Adrenal gland (tissue), 12 donors: ENCODE results near the gene PPP5C. TPM values are rescaled to one million over a fixed set of nuclear protein-coding genes. Genes with fewer than 3 reads are reported as not detected.
"Not testable (repeated sequence)": the region's sequence is repeated elsewhere in the genome, so short reads cannot be mapped to it uniquely, and the experiment has no call there.

Source experiments
- DNase-seq, 7 donors: peaks; one replicate each; pipeline ENCODE4 v3.0.0-alpha.2; 2019 to 2020
- H3K27ac ChIP-seq, 5 donors: fragments of 200-600 bp; sonication (generic) in 4 of 5; 1 replicate in 3 of 5; 2 replicates in 2 of 5; pipeline versions ENCODE4 v1.5.1 to v1.8.0; 2016 to 2020; ENCODE audit warnings: mild to moderate bottlenecking in 1 of 5
- H3K27me3 ChIP-seq: fragments of 200-600 bp; 2 replicates; pipeline ENCODE4 v1.8.0; 2021
- H3K36me3 ChIP-seq, 2 donors: fragments of 200-600 bp; replicated peaks in 1 of 2; 1 replicate in 1 of 2; 2 replicates in 1 of 2; pipeline versions ENCODE4 v1.5.1 to v1.8.0; 2018 to 2022
- H3K4me1 ChIP-seq, 2 donors: fragments of 200-600 bp; replicated peaks in 1 of 2; 1 replicate in 1 of 2; 2 replicates in 1 of 2; pipeline versions ENCODE4 v1.5.1 to v1.8.0; 2018 to 2021
- H3K4me3 ChIP-seq, 4 donors: fragments of 200-600 bp; sonication (generic) in 3 of 4; one replicate each; pipeline ENCODE4 v1.5.1; 2016 to 2018
- H3K9me3 ChIP-seq, 3 donors: fragments of 200-600 bp; sonication (generic) in 1 of 3; replicated peaks in 1 of 3; 1 replicate in 2 of 3; 2 replicates in 1 of 3; pipeline versions ENCODE4 v1.5.1 to v1.8.0; 2016 to 2021
- POLR2A ChIP-seq, 2 donors: fragments of 450-650 bp; IDR thresholded peaks; one replicate each; pipeline ENCODE4 v1.6.1; 2017; ENCODE audit warnings: antibody characterized with exemption in 2 of 2, mild to moderate bottlenecking in 2 of 2, moderate library complexity in 1 of 2
- WGBS, 4 donors: extraction: QIAGEN DNeasy Blood & Tissue Kit in 2 of 4; methylation state at CpG; one replicate each; pipeline versions ENCODE4 v1.1.5 to v1.1.7; 2013 to 2017; 5-methylcytosine and 5-hydroxymethylcytosine counted together
- intact Hi-C, 2 donors: fragments of 100-400 bp; cut with DNase I; formaldehyde crosslinking; loops; one replicate each; pipeline versions ENCODE4 v1.14.1 to v1.15.0; 2022 to 2023
- polyA plus RNA-seq, 3 donors: library from polyadenylated mRNA; stranded (reverse); fragments of 200-250 nt in 2 of 3; fragments of 350-450 nt in 1 of 3; fragmentation: Illumina TruSeq in 1 of 3; extraction: RNeasy Lipid Tissue Mini Kit (QIAGEN cat#74804) in 1 of 3; gene quantifications; one replicate each; pipeline ENCODE4 v1.2.3, GENCODE V29; 2013 to 2014
- total RNA-seq, 9 donors: library from RNA; depleted of rRNA in 4 of 9; stranded (reverse); fragments of >200 nt in 4 of 9; fragments of 120-200 nt in 1 of 9; fragmentation: NEBNext Ultra II Directional in 1 of 9; extraction: Animal tissue kit (Norgen Biotek cat#: 25700) in 1 of 9; gene quantifications; one replicate each; pipeline versions ENCODE4 v1.1.0 to v1.2.4, GENCODE V29; 2013 to 2023
- TF ChIP-seq, protein P1 (sequence below), 6 experiments: fragments of 450-650 bp in 4 of 6; fragments of 200-600 bp in 2 of 6; sonication (generic) in 1 of 6; IDR thresholded peaks; 1 replicate in 5 of 6; 2 replicates in 1 of 6; pipeline versions ENCODE4 v1.5.1 to v1.8.0; 2016 to 2021; ENCODE audit warnings: antibody characterized with exemption in 6 of 6, mild to moderate bottlenecking in 2 of 6, moderate library complexity in 1 of 6
- donor health status: healthy with polysubstance abuse.
- donor health status: Bipolar disorder and iron deficiency.
- donor health status: DM: yes; HTN: yes; CAD: no.
- donor health status: DM: no; HTN: no; CAD: no.
- donor health status: DM: no; HTN: no; CAD: no.
- donor health status: DM: yes; HTN: yes; CAD: no.

PPP5C gene
- total and polyA plus RNA-seq, 12 donors = 42.3 to 135 (median 75.1) TPM

DNA sequence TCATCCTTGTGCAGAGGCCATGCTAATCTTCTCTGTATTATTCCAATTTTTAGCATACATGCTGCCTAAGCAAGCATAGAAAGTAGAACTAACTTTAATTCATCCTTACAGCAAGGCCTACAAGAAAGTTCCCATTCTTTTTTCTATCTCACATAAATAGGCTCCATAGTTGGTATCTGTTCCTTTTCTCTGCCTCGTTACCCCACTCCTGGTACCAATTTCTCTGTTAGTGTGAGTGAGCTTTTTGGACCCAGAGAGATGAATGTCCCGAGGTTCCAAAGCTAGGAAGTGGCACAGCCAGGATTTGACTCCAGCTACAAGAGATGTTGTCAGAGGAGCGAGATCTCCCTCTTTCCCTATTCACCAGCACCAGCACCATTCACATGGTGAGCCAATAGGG, 40.4 kb upstream of the PPP5C start:
- Histone ChIP-seq H3K27me3 (no peaks in the 10 kb centered on the region), H3K4me3 (no peak overlapping the region), H3K36me3 (peaks cover 0 to 16% of the 10 kb centered on the region in 2 donors), H3K27ac (no peak overlapping the region), H3K9me3 (no peaks in the 10 kb centered on the region), H3K4me1 (peaks cover 0 to 16% of the 10 kb centered on the region in 2 donors)
- DNase-seq = no peak
- TF ChIP-seq, protein P1, sequence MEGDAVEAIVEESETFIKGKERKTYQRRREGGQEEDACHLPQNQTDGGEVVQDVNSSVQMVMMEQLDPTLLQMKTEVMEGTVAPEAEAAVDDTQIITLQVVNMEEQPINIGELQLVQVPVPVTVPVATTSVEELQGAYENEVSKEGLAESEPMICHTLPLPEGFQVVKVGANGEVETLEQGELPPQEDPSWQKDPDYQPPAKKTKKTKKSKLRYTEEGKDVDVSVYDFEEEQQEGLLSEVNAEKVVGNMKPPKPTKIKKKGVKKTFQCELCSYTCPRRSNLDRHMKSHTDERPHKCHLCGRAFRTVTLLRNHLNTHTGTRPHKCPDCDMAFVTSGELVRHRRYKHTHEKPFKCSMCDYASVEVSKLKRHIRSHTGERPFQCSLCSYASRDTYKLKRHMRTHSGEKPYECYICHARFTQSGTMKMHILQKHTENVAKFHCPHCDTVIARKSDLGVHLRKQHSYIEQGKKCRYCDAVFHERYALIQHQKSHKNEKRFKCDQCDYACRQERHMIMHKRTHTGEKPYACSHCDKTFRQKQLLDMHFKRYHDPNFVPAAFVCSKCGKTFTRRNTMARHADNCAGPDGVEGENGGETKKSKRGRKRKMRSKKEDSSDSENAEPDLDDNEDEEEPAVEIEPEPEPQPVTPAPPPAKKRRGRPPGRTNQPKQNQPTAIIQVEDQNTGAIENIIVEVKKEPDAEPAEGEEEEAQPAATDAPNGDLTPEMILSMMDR (IDR thresholded peaks at IDR 0.05) = no peak
- TF ChIP-seq POLR2A (IDR thresholded peaks at IDR 0.05) = no peak
- intact Hi-C loops = no loop called here
- WGBS, 4 donors = 92 to 98% (median 95%) methylated on average over 3 of the region's 3 CpGs

DNA sequence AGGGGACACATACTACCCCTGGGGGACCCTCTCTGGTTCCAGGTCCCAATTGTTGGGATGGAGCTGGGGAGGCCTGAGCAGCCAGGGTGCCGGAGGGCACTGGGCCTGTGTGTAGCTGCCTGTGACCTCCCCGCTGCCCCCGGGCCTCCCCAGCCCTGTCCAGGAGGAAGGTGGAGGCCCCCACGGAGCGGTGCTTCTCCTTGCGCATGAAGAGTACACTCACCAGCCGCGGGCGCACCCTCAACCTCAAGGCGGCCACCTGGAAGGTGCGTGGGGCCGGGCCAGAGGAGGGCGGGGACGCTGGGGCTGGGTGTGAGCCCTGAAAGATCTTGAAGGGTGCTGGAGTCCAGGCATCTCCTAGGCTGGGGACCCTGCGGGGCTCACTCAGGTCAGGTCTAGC, 38.4 kb upstream of the PPP5C start:
- Histone ChIP-seq H3K27me3 (no peaks in the 10 kb centered on the region), H3K36me3 (peaks cover 0 to 22% of the 10 kb centered on the region in 2 donors), H3K4me3 (no peak overlapping the region), H3K4me1 (peaks cover 0 to 1% of the 10 kb centered on the region in 2 donors), H3K27ac (no peak overlapping the region), H3K9me3 (no peaks in the 10 kb centered on the region)
- TF ChIP-seq, protein P1 (IDR thresholded peaks at IDR 0.05) = no peak
- no peak for TF ChIP-seq POLR2A (IDR thresholded peaks at IDR 0.05)
- DNase-seq = no peak
- 91 to 100% (median 93%) methylated on average over 1 to 15 of the region's 15 CpGs; no CpG with 5 or more reads in 1 of the 4 donors for WGBS, 4 donors
- intact Hi-C loops = no loop called here

DNA sequence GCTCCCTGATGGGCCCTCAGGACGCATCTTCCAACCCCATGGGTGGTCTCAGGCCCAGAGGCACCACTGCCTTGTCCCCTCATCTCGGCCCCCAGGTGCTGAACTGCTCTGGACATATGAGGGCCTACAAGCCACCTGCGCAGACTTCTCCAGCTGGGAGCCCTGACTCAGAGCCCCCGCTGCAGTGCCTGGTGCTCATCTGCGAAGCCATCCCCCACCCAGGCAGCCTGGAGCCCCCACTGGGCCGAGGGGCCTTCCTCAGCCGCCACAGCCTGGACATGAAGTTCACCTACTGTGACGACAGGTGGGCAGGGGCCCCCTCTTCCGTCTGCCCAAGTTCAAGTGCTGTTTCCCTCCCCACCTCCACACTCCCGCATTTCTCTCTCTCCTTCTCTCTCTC, 37.8 kb upstream of the PPP5C start:
- no peaks in the 10 kb centered on the region for H3K27me3 ChIP-seq
- intact Hi-C loops = no loop called here
- whole genome bisulfite sequencing, 4 donors = 86 to 91% (median 90%) methylated on average over 7 to 10 of the region's 10 CpGs
- H3K9me3 ChIP-seq = no peaks in the 10 kb centered on the region
- TF ChIP-seq POLR2A (IDR thresholded peaks at IDR 0.05) = no peak
- TF ChIP-seq, protein P1 (IDR thresholded peaks at IDR 0.05) = no peak
- peaks cover 0 to 22% of the 10 kb centered on the region in 2 donors for H3K36me3 ChIP-seq
- no peak for DNase-seq
- no peaks in the 10 kb centered on the region for H3K4me1 ChIP-seq
- H3K27ac ChIP-seq = no peak overlapping the region
- no peak overlapping the region for H3K4me3 ChIP-seq

DNA sequence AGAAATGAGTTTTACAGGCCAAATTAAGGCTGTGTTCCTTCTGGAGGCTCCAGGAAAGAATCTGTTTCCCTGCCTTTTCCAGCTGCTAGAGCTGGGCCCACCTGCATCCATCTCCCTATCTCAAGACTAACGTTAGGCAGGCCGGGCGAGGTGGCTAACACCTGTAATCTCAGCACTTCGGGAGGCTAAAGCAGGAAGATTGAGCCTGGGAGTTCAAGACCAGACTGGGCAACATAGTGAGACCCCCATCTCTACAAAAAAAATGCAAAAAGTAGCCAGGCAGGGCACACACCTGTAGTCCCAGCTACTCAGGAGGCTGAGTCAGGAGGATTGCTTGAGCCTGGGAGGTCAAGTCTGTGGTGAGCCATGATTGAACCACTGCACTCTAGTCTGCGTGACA, 35.4 kb upstream of the PPP5C start:
- intact Hi-C loops = no loop called here
- TF ChIP-seq POLR2A (IDR thresholded peaks at IDR 0.05) = no peak
- TF ChIP-seq, protein P1 (IDR thresholded peaks at IDR 0.05) = no peak
- no peak for DNase-seq
- Histone ChIP-seq H3K27ac (no peak overlapping the region), H3K4me3 (no peak overlapping the region), H3K27me3 (no peaks in the 10 kb centered on the region), H3K36me3 (peaks cover 0 to 16% of the 10 kb centered on the region in 2 donors), H3K9me3 (no peaks in the 10 kb centered on the region), H3K4me1 (no peaks in the 10 kb centered on the region)
- WGBS, 4 donors = 86 to 95% (median 91%) methylated on average over 5 of the region's 5 CpGs

DNA sequence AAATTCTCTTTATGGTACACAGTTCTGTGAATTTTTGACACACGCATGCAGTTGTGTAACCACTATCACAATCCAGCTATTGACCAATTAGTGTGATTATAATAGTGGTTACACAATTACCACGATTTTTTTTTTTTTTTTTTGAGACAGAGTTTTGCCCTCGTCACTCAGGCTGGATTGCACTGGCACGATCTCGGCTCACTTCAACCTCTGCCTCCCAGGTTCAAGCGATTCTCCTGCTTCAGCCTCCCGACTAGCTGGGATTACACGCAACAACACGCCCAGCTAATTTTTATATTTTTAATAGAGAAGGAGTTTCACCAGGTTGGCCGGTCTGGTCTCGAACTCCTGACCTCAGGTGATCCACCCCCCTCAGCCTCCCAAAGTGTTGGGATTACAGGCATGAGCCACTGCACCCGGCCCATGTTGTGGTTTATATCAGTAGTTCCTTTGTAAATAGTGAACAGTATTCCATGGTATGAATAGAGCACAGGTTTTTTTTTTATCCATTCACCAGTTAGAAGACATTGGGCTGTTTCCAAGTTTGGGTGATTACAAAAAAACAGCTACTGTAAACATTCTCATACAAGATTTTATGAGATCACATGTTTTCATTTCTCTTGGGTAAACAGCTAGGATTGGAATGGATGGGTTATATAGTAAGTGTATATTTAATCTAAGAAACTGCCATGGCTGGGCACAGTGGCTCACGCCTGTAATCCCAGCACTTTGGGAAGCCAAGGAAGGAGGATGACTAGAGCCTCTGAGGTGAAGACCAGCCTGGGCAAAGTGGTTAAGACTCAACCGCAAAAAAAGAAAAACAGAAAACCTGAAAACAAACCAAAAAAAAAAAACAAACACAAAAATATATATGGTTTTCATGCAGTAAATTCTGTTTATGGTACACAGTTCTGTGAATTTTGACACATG, 33.1 kb upstream of the PPP5C start:
- 81 to 85% (median 83%) methylated on average over 14 of the region's 14 CpGs for WGBS, 4 donors
- H3K27ac ChIP-seq, H3K27me3 ChIP-seq, H3K4me3 ChIP-seq, DNase-seq, intact Hi-C loops, H3K4me1 ChIP-seq, H3K9me3 ChIP-seq: not testable (repeated sequence)
- peaks cover 0 to 15% of the 10 kb centered on the region in 2 donors for H3K36me3 ChIP-seq
